HepG2 (cell line): ENCODE data around the gene DNMT1. TPM values are rescaled to one million over a fixed set of nuclear protein-coding genes. Genes with fewer than 3 reads are reported as not detected.
A peak's percentile ranks its signal among the peaks of the same experiment; 100 is the strongest.
"Not testable (repeated sequence)": the region's sequence is repeated elsewhere in the genome, so short reads cannot be mapped to it uniquely, and the experiment has no call there.

ENCODE experiments used
- ATAC-seq: fragments of 200-7000 bp; cut with Tn5 transposase; 3 replicates; pipeline ENCODE4 v1.9.1; 2020; ENCODE audit warnings: mild to moderate bottlenecking, moderate library complexity
- BruUV-seq: library from RNA; stranded (reverse); fragments of 400-500 nt; replicated peaks from 2 replicates; lab custom pipeline; 2021; lab: Mats Ljungman, UMichigan
- CTCF ChIA-PET: fragments of 300-600 bp; formaldehyde crosslinking; extraction: SDS; loops from one replicate; lab custom pipeline; 2021; ENCODE audit warnings: low total read pairs, inconsistent platforms, low intra/inter-chr PET ratio; lab: Yijun Ruan, JAX
- POLR2A ChIA-PET: fragments of 350-600 bp; sonication (Branson Sonifier 250); formaldehyde crosslinking; loops from one replicate; lab custom pipeline; 2020; ENCODE audit warnings: antibody characterized with exemption, inconsistent platforms; lab: Yijun Ruan, JAX
- DNase-seq: peaks from one replicate; pipeline ENCODE4 v3.0.0-alpha.2; 2015; ENCODE audit warnings: low spot score
- FAIRE-seq: peaks from 3 replicates; lab custom pipeline; 2011; peaks lifted over from hg19 to GRCh38; lab: Jason Lieb, UNC
- H2AFZ ChIP-seq: one replicate; pipeline ENCODE4 v1.6.1; 2011; ENCODE audit warnings: low read length, inconsistent platforms
- H3K27ac ChIP-seq: fragments of 300-600 bp; 3 replicates; pipeline ENCODE4 v1.8.0; 2011; ENCODE audit warnings: mixed run types, mild to moderate bottlenecking, mixed read lengths, low read length, inconsistent platforms; ENCODE audit not compliant: insufficient read depth; ENCODE audit errors: extremely low read length
- H3K27me3 ChIP-seq, 2 experiments: fragments of 200-600 bp in 1 of 2; 2 replicates in 1 of 2; 3 replicates in 1 of 2; pipeline versions ENCODE4 v1.6.0 to v1.8.0; 2011; ENCODE audit warnings: low read length in 2 of 2, mild to moderate bottlenecking in 2 of 2, moderate library complexity in 2 of 2, inconsistent platforms in 1 of 2; ENCODE audit not compliant: insufficient read depth in 2 of 2, control insufficient read depth in 1 of 2
- H3K36me3 ChIP-seq, 2 experiments: fragments of 200-600 bp in 1 of 2; replicated peaks in 1 of 2; 2 replicates in 1 of 2; 3 replicates in 1 of 2; pipeline versions ENCODE4 v1.5.1 to v1.8.0; 2011; ENCODE audit warnings: low read length in 2 of 2, inconsistent platforms in 1 of 2; ENCODE audit not compliant: insufficient read depth in 2 of 2, control insufficient read depth in 1 of 2
- H3K4me1 ChIP-seq: 2 replicates; pipeline ENCODE4 v1.5.1; 2012; ENCODE audit warnings: low read length, inconsistent platforms; ENCODE audit not compliant: insufficient read depth
- H3K4me2 ChIP-seq: 2 replicates; pipeline ENCODE4 v1.6.0; 2011; ENCODE audit warnings: low read depth, low read length, inconsistent platforms
- H3K4me3 ChIP-seq, 3 experiments: fragments of 200-600 bp in 1 of 3; sonication (generic), shearing (Covaris generic) in 1 of 3; replicated peaks in 1 of 3; 2 replicates each; pipeline ENCODE4 v1.5.1; 2011 to 2016; ENCODE audit warnings: low read length in 3 of 3, inconsistent platforms in 2 of 3, low read depth in 2 of 3, mild to moderate bottlenecking in 2 of 3, control low read depth in 1 of 3, mixed read lengths in 1 of 3; ENCODE audit not compliant: insufficient read depth in 1 of 3
- H3K79me2 ChIP-seq: one replicate; pipeline ENCODE4 v1.6.1; 2011; ENCODE audit warnings: low read length, inconsistent platforms; ENCODE audit not compliant: insufficient read depth
- H3K9ac ChIP-seq: 2 replicates; pipeline ENCODE4 v1.6.0; 2011; ENCODE audit warnings: mild to moderate bottlenecking, low read depth, low read length, inconsistent platforms; ENCODE audit not compliant: insufficient read depth
- H3K9me3 ChIP-seq: 2 replicates; pipeline ENCODE4 v1.5.1; 2012; ENCODE audit warnings: mild to moderate bottlenecking, low read length
- H4K20me1 ChIP-seq: 2 replicates; pipeline ENCODE4 v1.6.0; 2011; ENCODE audit warnings: inconsistent platforms, mild to moderate bottlenecking, low read length, moderate library complexity; ENCODE audit not compliant: insufficient read depth
- CBX1 ChIP-seq: IDR thresholded peaks from one replicate; pipeline ENCODE4 v1.6.1; 2016; ENCODE audit warnings: antibody characterized with exemption, low read depth
- CREB1 ChIP-seq, 2 experiments: fragments of 450-650 bp in 1 of 2; IDR thresholded peaks; 2 replicates each; pipeline ENCODE4 v1.6.1; 2016 to 2017; ENCODE audit warnings: control low read depth in 1 of 2, mild to moderate bottlenecking in 1 of 2, missing compliant biosample characterization in 1 of 2, missing genetic modification characterization in 1 of 2
- MEF2D ChIP-seq: sonication (generic); formaldehyde crosslinking; IDR thresholded peaks from 2 replicates; pipeline ENCODE4 v1.5.1; 2020; ENCODE audit warnings: mild to moderate bottlenecking, missing genetic modification reagents
- ZNF431 ChIP-seq: sonication (generic); formaldehyde crosslinking; IDR thresholded peaks from 2 replicates; pipeline ENCODE4 v1.9.0; 2022; ENCODE audit warnings: missing genetic modification reagents, low read depth, mild to moderate bottlenecking, borderline replicate concordance
- WGBS: methylation state at CpG from one replicate; pipeline ENCODE4 v1.1.6; 2017; ENCODE audit warnings: low lambda C conversion rate; 5-methylcytosine and 5-hydroxymethylcytosine counted together
- in situ Hi-C: cut with HindIII; loops from 2 replicates; pipeline ENCODE4 v1.10.0; 2017; ENCODE audit warnings: low pct_unique_long_range_greater_than_20kb; ENCODE audit not compliant: extremely low pct_ligation_motif_present
- intact Hi-C: fragments of 100-400 bp; cut with micrococcal nuclease; formaldehyde crosslinking; loops from one replicate; pipeline ENCODE4 v1.10.0; 2022; ENCODE audit not compliant: unreplicated experiment
- polyA plus RNA-seq, 8 experiments: library from polyadenylated mRNA; depleted of rRNA in 3 of 8; stranded (reverse) in 7 of 8; unstranded in 1 of 8; fragments of >200 nt; fragmentation: Illumina TruSeq in 4 of 8; extraction: Trizol in 4 of 8; gene quantifications; 2 replicates each; pipeline versions ENCODE4 v1.2.1 to v1.2.3, GENCODE V29; 2011 to 2016; ENCODE audit warnings: low read depth in 4 of 8, missing spikeins in 1 of 8, mixed read lengths in 1 of 8; ENCODE audit not compliant: insufficient read depth in 1 of 8
- total RNA-seq, 5 experiments: library from RNA; depleted of rRNA; stranded (reverse); fragments of >200 nt; fragmentation: Illumina TruSeq; extraction: Trizol; gene quantifications; 2 replicates each; pipeline ENCODE4 v1.2.3, GENCODE V29; 2016; ENCODE audit warnings: low read depth in 1 of 5
- TF ChIP-seq, protein P1 (sequence below): sonication (generic); formaldehyde crosslinking; IDR thresholded peaks from 2 replicates; pipeline ENCODE4 v1.9.0; 2022; ENCODE audit warnings: missing genetic modification reagents, mild to moderate bottlenecking, borderline replicate concordance
- TF ChIP-seq, protein P2 (sequence below): sonication (generic); formaldehyde crosslinking; IDR thresholded peaks from 2 replicates; pipeline ENCODE4 v1.4.0; 2020; ENCODE audit warnings: missing genetic modification reagents

Gene DNMT1
- total and polyA plus RNA-seq, 2 of the 13 experiments (the other 11 are each of a cell fraction or from before 2014, with no cell fraction given), result 31.2 to 91.1 TPM

DNA sequence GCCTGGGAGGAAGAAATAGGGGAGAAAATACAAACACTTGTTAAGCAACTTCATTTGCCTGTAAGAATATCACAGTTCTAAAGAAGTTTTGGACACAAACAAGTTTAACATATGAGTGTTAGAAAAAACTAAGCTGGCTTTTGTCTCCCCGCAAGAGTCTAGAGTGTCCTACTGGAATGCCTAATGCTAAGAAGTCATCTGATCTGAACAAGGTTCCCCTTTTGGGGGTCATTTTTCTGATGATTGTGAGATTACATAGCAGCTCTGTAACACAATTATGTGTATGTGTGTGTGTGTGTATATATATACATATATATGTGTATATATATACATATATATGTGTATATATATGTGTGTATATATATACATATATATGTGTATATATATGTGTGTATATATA lies 12.7 kb downstream of the DNMT1 start:
- FAIRE-seq (no peak), ATAC-seq (no peak), DNase-seq (no peak)
- H4K20me1 ChIP-seq, result 0 out of 2 replicates have a peak, but pooled peaks cover 2% of the 10 kb centered on the region
- 100% methylated on average over 1 of the region's 1 CpG for WGBS
- CTCF ChIA-PET, result no interaction called here
- TF ChIP-seq ZNF431 (no peak), MEF2D (no peak), CBX1 (no peak)
- TF ChIP-seq, protein P1, sequence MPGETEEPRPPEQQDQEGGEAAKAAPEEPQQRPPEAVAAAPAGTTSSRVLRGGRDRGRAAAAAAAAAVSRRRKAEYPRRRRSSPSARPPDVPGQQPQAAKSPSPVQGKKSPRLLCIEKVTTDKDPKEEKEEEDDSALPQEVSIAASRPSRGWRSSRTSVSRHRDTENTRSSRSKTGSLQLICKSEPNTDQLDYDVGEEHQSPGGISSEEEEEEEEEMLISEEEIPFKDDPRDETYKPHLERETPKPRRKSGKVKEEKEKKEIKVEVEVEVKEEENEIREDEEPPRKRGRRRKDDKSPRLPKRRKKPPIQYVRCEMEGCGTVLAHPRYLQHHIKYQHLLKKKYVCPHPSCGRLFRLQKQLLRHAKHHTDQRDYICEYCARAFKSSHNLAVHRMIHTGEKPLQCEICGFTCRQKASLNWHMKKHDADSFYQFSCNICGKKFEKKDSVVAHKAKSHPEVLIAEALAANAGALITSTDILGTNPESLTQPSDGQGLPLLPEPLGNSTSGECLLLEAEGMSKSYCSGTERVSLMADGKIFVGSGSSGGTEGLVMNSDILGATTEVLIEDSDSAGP (CRISPR knock-in tag), result no peak
- no TSS peak for BruUV-seq
- in situ Hi-C loops, result no loop called here
- H3K27ac ChIP-seq, result no peak overlapping the region
- H3K4me2 ChIP-seq, result no peak overlapping the region
- peaks cover 12 to 49% of the 10 kb centered on the region in 2 experiments for H3K36me3 ChIP-seq
- no peak overlapping the region for H3K9ac ChIP-seq
- no peak overlapping the region for H3K4me3 ChIP-seq
- intact Hi-C loops, result no loop called here
- H3K4me1 ChIP-seq, result no peaks in the 10 kb centered on the region
- POLR2A ChIA-PET, result no interaction called here
- H3K79me2 ChIP-seq, result peaks cover 18% of the 10 kb centered on the region
- H2AFZ ChIP-seq, result no peak overlapping the region
- no peaks in the 10 kb centered on the region for H3K27me3 ChIP-seq
- no peaks in the 10 kb centered on the region for H3K9me3 ChIP-seq

DNA sequence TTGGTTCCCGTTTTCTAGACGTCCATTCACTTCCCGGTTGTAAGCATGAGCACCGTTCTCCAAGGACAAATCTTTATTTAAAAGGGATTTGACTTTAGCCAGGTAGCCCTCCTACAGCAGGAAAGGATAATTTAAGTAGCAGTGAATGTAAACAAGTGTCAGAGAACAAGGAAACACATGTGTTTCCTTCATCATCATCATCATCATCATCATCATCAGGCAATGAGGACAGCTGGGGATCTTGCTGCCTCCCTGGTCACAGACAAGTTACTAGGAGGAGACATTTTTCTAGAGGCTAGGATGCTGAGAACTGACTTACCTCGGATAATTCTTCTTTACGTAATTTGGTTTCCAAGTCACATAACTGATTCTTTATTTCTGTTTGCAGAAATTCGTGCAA lies 14.3 kb downstream of the DNMT1 start:
- H3K4me2 ChIP-seq, result no peak overlapping the region
- WGBS, result 98% methylated on average over 7 of the region's 7 CpGs
- H3K9me3 ChIP-seq, result no peaks in the 10 kb centered on the region
- intact Hi-C loops (no loop called here), in situ Hi-C loops (no loop called here)
- H3K27ac ChIP-seq, result no peak overlapping the region
- FAIRE-seq, result no peak
- H2AFZ ChIP-seq, result no peak overlapping the region
- no peaks in the 10 kb centered on the region for H4K20me1 ChIP-seq
- DNase-seq, result no peak
- no peak for ATAC-seq
- no peak overlapping the region for H3K4me3 ChIP-seq
- H3K79me2 ChIP-seq, result peaks cover 7% of the 10 kb centered on the region
- POLR2A ChIA-PET, result no interaction called here
- no peak overlapping the region for H3K9ac ChIP-seq
- peaks cover 8 to 52% of the 10 kb centered on the region in 2 experiments for H3K36me3 ChIP-seq
- peak; percentile 34; the same call in 1 of the 2 replicates for TF ChIP-seq CREB1 (IDR thresholded peaks at IDR 0.05)
- TF ChIP-seq CREB1 (CRISPR knock-in tag; IDR thresholded peaks at IDR 0.05), result no peak
- TF ChIP-seq, protein P2, sequence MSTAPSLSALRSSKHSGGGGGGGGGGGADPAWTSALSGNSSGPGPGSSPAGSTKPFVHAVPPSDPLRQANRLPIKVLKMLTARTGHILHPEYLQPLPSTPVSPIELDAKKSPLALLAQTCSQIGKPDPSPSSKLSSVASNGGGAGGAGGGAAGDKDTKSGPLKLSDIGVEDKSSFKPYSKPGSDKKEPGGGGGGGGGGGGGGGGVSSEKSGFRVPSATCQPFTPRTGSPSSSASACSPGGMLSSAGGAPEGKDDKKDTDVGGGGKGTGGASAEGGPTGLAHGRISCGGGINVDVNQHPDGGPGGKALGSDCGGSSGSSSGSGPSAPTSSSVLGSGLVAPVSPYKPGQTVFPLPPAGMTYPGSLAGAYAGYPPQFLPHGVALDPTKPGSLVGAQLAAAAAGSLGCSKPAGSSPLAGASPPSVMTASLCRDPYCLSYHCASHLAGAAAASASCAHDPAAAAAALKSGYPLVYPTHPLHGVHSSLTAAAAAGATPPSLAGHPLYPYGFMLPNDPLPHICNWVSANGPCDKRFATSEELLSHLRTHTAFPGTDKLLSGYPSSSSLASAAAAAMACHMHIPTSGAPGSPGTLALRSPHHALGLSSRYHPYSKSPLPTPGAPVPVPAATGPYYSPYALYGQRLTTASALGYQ (CRISPR knock-in tag), result no peak
- BruUV-seq, result no TSS peak
- H3K27me3 ChIP-seq, result no peaks in the 10 kb centered on the region
- CTCF ChIA-PET, result no interaction called here
- no peaks in the 10 kb centered on the region for H3K4me1 ChIP-seq

DNA sequence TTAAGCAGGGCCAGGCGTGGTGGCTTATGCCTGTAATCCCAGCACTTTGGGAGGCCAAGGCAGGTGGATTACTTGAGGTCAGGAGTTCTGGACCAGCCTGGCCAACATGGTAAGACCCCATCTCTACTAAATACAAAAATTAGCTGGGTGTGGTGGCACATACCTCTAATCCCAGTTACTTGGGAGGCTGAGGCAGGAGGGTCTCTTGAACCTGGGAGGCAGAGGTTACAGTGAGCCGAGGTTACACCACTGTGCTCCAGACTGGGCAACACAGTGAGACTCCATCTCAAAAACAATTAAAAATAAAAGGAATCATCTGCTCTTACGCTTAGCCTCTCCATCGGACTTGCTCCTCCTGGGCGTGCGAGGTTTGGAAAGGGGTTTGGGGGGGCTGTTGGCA lies 14.7 kb downstream of the DNMT1 start:
- POLR2A ChIA-PET, H3K79me2 ChIP-seq, CTCF ChIA-PET, ATAC-seq, in situ Hi-C loops, intact Hi-C loops, H4K20me1 ChIP-seq, H2AFZ ChIP-seq, H3K4me2 ChIP-seq, H3K4me3 ChIP-seq, H3K27me3 ChIP-seq, FAIRE-seq, DNase-seq, BruUV-seq, H3K4me1 ChIP-seq, H3K9ac ChIP-seq, H3K27ac ChIP-seq, H3K9me3 ChIP-seq: not testable (repeated sequence)
- H3K36me3 ChIP-seq, result peaks cover 9 to 56% of the 10 kb centered on the region in 2 experiments
- WGBS, result 99% methylated on average over 5 of the region's 6 CpGs
